AG10803 (cell line): Measurements from ENCODE around the gene MBP.

Experiments
- DNase-seq: peaks from one replicate; pipeline ENCODE4 v3.0.0; 2010; ENCODE audit warnings: low read depth
- H3K4me3 ChIP-seq: 2 replicates; pipeline ENCODE4 v1.5.1; 2011; ENCODE audit warnings: mild to moderate bottlenecking, low read length, control low read depth
- TF ChIP-seq, protein P1 (sequence below): conservative IDR thresholded peaks from 2 replicates; pipeline ENCODE4 v1.5.1; 2011; ENCODE audit warnings: mild to moderate bottlenecking, low read length, control low read depth, inconsistent platforms

MBP gene

GRCh38 chr18:77119101-77119850 lies 13.3 kb downstream of the MBP start:
- TF ChIP-seq, protein P1, sequence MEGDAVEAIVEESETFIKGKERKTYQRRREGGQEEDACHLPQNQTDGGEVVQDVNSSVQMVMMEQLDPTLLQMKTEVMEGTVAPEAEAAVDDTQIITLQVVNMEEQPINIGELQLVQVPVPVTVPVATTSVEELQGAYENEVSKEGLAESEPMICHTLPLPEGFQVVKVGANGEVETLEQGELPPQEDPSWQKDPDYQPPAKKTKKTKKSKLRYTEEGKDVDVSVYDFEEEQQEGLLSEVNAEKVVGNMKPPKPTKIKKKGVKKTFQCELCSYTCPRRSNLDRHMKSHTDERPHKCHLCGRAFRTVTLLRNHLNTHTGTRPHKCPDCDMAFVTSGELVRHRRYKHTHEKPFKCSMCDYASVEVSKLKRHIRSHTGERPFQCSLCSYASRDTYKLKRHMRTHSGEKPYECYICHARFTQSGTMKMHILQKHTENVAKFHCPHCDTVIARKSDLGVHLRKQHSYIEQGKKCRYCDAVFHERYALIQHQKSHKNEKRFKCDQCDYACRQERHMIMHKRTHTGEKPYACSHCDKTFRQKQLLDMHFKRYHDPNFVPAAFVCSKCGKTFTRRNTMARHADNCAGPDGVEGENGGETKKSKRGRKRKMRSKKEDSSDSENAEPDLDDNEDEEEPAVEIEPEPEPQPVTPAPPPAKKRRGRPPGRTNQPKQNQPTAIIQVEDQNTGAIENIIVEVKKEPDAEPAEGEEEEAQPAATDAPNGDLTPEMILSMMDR: no peak
- DNase-seq: no peak
- no peak overlapping the region for H3K4me3 ChIP-seq

DNA sequence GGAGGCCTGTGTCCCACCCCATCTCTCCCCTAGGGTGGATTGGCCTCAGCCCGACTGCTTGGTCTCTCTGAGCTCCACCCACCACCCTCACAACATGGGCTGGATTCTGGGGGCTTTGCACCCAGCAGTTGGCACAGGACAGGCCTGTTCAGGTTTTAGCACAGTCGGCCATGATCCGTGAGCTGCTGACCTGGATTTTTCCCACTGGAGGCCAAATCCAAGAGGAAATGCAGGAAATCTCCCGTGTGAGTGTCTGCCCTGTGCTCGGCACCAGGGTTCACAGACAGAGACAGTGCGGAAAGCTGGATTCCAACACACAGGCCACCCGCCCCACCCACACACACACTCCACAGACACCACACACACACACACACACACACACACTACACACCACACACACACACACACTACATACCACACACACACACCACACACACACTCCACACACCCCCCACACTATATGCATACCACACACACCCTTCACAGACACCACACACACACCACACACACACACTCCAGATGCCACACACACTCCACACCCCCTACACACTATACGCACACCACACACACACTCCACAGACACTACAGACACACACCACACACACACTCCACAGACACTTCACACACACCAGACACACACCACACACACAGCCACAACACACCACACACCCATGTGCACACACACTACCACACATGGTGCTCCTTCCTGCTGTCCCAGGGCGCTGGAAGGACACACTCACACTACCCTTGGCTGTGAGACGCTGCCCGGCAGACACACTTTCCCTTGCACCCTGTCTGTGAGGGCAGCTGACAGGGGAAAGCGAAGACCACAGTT lies 14.1 kb downstream of the MBP start:
- TF ChIP-seq, protein P1: no peak
- no peak overlapping the region for H3K4me3 ChIP-seq
- DNase-seq: no peak

DNA sequence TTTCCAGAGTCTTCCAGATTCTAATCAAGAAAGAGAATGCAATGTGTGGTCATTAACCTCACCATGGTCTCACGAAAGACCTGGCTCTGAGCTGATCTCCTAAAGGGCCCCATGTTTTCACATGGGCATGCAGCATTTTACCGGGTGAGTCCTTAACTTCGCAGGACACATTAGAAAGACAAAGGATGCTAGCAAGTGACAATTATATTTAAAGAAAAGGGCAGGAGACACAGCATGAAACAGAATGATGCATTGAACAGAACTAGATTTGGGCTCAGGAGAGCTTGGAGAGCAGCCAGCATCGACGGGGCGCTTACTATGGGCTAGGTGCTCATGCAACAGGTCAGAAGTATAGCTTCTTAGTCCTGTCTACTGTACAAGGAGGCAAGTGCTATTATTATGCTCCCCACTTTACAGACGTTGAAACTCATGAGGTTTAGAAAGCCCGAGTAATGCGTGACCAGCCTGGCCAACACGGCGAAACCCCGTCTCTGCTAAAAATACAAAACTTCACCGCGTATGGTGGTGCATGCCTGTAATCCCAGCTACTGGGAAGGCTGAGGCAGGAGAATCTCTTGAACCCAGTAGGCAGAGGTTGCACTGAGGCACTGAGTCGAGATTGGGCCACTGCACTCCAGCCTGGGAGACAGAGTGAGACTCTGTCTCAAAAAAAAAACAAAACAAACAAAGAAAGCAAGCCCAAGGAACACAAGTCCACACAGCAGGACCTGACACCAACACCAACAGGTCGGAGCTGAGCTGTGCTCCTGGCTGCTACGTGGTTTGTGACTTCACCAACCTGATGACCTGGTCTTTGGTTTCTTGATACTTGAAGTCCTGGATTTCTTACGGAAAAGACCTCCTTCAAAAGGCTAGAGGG lies 16.1 kb downstream of the MBP start:
- H3K4me3 ChIP-seq: no peak overlapping the region
- TF ChIP-seq, protein P1: no peak
- no peak for DNase-seq

GRCh38 chr18:77115192-77115953 lies 17.2 kb downstream of the MBP start:
- no peak overlapping the region for H3K4me3 ChIP-seq
- DNase-seq: no peak
- TF ChIP-seq, protein P1: no peak

GRCh38 chr18:77114415-77115191 lies 18.0 kb downstream of the MBP start:
- H3K4me3 ChIP-seq: no peak overlapping the region
- peak; percentile 98 for DNase-seq
- TF ChIP-seq, protein P1: no peak

DNA sequence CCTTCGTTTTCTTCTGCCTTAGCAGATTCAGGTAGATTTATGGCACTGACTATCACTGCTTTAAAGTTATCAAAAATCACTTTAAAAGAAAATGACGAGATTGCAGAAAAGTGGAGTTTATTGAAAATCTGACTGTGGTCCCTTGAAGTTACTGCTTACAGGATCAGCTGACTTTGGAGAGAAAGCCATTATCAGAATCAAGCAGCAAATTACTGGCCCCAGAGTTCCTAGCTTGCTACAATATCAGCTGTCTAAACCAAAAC lies 18.5 kb downstream of the MBP start:
- no peak for DNase-seq
- TF ChIP-seq, protein P1: no peak
- H3K4me3 ChIP-seq: no peak overlapping the region
